Vagina (tissue), 2 donors: ENCODE data around the gene SLC5A12. TPM values are rescaled to one million over a fixed set of nuclear protein-coding genes. Genes with fewer than 3 reads are reported as not detected.

Experiments used
- DNase-seq, 2 donors: peaks; one replicate each; pipeline ENCODE4 v3.0.0-alpha.2; 2017; ENCODE audit errors: extremely low spot score in 2 of 2
- H3K27ac ChIP-seq: fragments of 200-600 bp; sonication (generic); one replicate; pipeline ENCODE4 v1.5.1; 2019
- H3K27me3 ChIP-seq: fragments of 200-600 bp; sonication (generic); one replicate; pipeline ENCODE4 v1.5.1; 2019
- H3K36me3 ChIP-seq, 2 donors: fragments of 200-600 bp; sonication (generic); one replicate each; pipeline ENCODE4 v1.5.1; 2017 to 2019
- H3K4me1 ChIP-seq: fragments of 200-600 bp; sonication (generic); one replicate; pipeline ENCODE4 v1.5.1; 2019
- H3K4me3 ChIP-seq, 2 donors: fragments of 200-600 bp; sonication (generic); 1 replicate in 1 of 2; 2 replicates in 1 of 2; pipeline ENCODE4 v1.5.1; 2016 to 2019
- H3K9me3 ChIP-seq: fragments of 200-600 bp; sonication (generic); one replicate; pipeline ENCODE4 v1.5.1; 2019
- POLR2A ChIP-seq, 2 donors: fragments of 450-650 bp; IDR thresholded peaks; one replicate each; pipeline ENCODE4 v1.6.1; 2017; ENCODE audit warnings: antibody characterized with exemption in 2 of 2, mild to moderate bottlenecking in 2 of 2, moderate library complexity in 2 of 2
- POLR2AphosphoS5 ChIP-seq, 2 donors: sonication (generic); formaldehyde crosslinking; IDR thresholded peaks; one replicate each; pipeline ENCODE4 v1.9.0; 2017; ENCODE audit warnings: antibody characterized with exemption in 2 of 2, mild to moderate bottlenecking in 2 of 2, low read depth in 1 of 2; ENCODE audit not compliant: insufficient read depth in 1 of 2
- intact Hi-C: fragments of 100-400 bp; cut with DNase I; formaldehyde crosslinking; loops from one replicate; pipeline ENCODE4 v1.15.1; 2023
- total RNA-seq: library from RNA; depleted of rRNA; stranded (reverse); fragments of >200 nt; gene quantifications from one replicate; pipeline ENCODE4 v1.2.3, GENCODE V29; 2016
- TF ChIP-seq, protein P1 (sequence below), 3 experiments: fragments of 450-650 bp in 2 of 3; fragments of 200-600 bp in 1 of 3; sonication (generic) in 1 of 3; IDR thresholded peaks; one replicate each; pipeline ENCODE4 v1.5.1; 2017 to 2019; ENCODE audit warnings: antibody characterized with exemption in 3 of 3, mild to moderate bottlenecking in 2 of 3, moderate library complexity in 2 of 3

Gene SLC5A12
- total RNA-seq, 1 donor from 2014 or later, result not detected

DNA sequence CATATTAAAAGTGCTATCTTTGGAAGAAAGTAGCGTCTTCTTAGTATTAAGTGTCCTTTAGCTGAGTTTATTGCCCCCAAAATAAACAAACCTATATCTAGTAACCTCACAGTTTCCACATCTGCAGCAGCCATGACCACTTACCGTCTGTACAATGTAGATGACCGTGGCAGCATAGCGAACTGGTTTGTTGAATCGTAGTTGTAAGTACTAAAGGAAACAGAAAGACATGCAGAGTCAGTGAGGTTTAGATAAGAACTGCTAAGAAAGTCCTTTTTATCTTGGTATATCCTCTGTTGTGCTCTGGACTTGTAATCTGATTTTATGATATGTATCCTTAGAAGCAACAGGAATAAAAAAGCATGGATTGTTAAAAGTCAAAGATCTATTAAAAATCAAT is 9.4 kb downstream of the SLC5A12 start:
- no peaks in the 10 kb centered on the region for H3K9me3 ChIP-seq
- H3K27ac ChIP-seq, result no peak overlapping the region
- H3K4me1 ChIP-seq, result no peaks in the 10 kb centered on the region
- no peak overlapping the region for H3K4me3 ChIP-seq
- H3K36me3 ChIP-seq, result no peaks in the 10 kb centered on the region
- H3K27me3 ChIP-seq, result no peaks in the 10 kb centered on the region
- intact Hi-C loops, result no loop called here
- no peak for DNase-seq
- TF ChIP-seq, protein P1, sequence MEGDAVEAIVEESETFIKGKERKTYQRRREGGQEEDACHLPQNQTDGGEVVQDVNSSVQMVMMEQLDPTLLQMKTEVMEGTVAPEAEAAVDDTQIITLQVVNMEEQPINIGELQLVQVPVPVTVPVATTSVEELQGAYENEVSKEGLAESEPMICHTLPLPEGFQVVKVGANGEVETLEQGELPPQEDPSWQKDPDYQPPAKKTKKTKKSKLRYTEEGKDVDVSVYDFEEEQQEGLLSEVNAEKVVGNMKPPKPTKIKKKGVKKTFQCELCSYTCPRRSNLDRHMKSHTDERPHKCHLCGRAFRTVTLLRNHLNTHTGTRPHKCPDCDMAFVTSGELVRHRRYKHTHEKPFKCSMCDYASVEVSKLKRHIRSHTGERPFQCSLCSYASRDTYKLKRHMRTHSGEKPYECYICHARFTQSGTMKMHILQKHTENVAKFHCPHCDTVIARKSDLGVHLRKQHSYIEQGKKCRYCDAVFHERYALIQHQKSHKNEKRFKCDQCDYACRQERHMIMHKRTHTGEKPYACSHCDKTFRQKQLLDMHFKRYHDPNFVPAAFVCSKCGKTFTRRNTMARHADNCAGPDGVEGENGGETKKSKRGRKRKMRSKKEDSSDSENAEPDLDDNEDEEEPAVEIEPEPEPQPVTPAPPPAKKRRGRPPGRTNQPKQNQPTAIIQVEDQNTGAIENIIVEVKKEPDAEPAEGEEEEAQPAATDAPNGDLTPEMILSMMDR (IDR thresholded peaks at IDR 0.05), result no peak
- no peak for TF ChIP-seq POLR2A (IDR thresholded peaks at IDR 0.05)
- no peak for TF ChIP-seq POLR2AphosphoS5 (IDR thresholded peaks at IDR 0.05; ENCODE audit: insufficient read depth in 1 of 2, low read depth in 1 of 2)

GRCh38 chr11:26710489-26710888 is 11.4 kb downstream of the SLC5A12 start:
- H3K4me3 ChIP-seq, result no peak overlapping the region
- intact Hi-C loops, result no loop called here
- H3K36me3 ChIP-seq, result no peaks in the 10 kb centered on the region
- no peak for DNase-seq
- TF ChIP-seq, protein P1 (IDR thresholded peaks at IDR 0.05), result no peak
- H3K4me1 ChIP-seq, result no peaks in the 10 kb centered on the region
- no peak overlapping the region for H3K27ac ChIP-seq
- H3K9me3 ChIP-seq, result no peaks in the 10 kb centered on the region
- no peaks in the 10 kb centered on the region for H3K27me3 ChIP-seq

GRCh38 chr11:26708736-26709456 is 13.0 kb downstream of the SLC5A12 start:
- Histone ChIP-seq H3K27me3 (no peaks in the 10 kb centered on the region), H3K9me3 (no peaks in the 10 kb centered on the region), H3K4me3 (no peak overlapping the region), H3K27ac (no peak overlapping the region), H3K36me3 (no peaks in the 10 kb centered on the region), H3K4me1 (no peaks in the 10 kb centered on the region)
- no peak for TF ChIP-seq POLR2A (IDR thresholded peaks at IDR 0.05)
- TF ChIP-seq, protein P1 (IDR thresholded peaks at IDR 0.05), result no peak
- TF ChIP-seq POLR2AphosphoS5 (IDR thresholded peaks at IDR 0.05; ENCODE audit: insufficient read depth in 1 of 2, low read depth in 1 of 2), result no peak
- intact Hi-C loops, result no loop called here
- no peak for DNase-seq

- TF ChIP-seq, protein P1 (IDR thresholded peaks at IDR 0.05), result no peak
- TF ChIP-seq POLR2AphosphoS5 (IDR thresholded peaks at IDR 0.05; ENCODE audit: insufficient read depth in 1 of 2, low read depth in 1 of 2), result no peak
- no peak for TF ChIP-seq POLR2A (IDR thresholded peaks at IDR 0.05)
- intact Hi-C loops, result no loop called here
- Histone ChIP-seq H3K9me3 (no peaks in the 10 kb centered on the region), H3K27ac (no peak overlapping the region), H3K4me1 (no peaks in the 10 kb centered on the region), H3K4me3 (no peak overlapping the region), H3K36me3 (no peaks in the 10 kb centered on the region), H3K27me3 (no peaks in the 10 kb centered on the region)
- no peak for DNase-seq
These were observed 15.7 kb downstream of the SLC5A12 start for GRCh38 chr11:26706181-26706580.

- intact Hi-C loops, result no loop called here
- Histone ChIP-seq H3K27me3 (no peaks in the 10 kb centered on the region), H3K4me1 (no peaks in the 10 kb centered on the region), H3K9me3 (no peaks in the 10 kb centered on the region), H3K36me3 (no peaks in the 10 kb centered on the region), H3K27ac (no peak overlapping the region), H3K4me3 (no peak overlapping the region)
- no peak for TF ChIP-seq POLR2A (IDR thresholded peaks at IDR 0.05)
- no peak for DNase-seq
These were observed 17.6 kb downstream of the SLC5A12 start for GRCh38 chr11:26704249-26704648.
